ENCODE data around the gene CCM2. TPM values are rescaled to one million over a fixed set of nuclear protein-coding genes. Genes with fewer than 3 reads are reported as not detected.

The CCM2 gene
- total and polyA plus RNA-seq, 10 donors = 67.8 to 108 (median 83.8) TPM

DNA sequence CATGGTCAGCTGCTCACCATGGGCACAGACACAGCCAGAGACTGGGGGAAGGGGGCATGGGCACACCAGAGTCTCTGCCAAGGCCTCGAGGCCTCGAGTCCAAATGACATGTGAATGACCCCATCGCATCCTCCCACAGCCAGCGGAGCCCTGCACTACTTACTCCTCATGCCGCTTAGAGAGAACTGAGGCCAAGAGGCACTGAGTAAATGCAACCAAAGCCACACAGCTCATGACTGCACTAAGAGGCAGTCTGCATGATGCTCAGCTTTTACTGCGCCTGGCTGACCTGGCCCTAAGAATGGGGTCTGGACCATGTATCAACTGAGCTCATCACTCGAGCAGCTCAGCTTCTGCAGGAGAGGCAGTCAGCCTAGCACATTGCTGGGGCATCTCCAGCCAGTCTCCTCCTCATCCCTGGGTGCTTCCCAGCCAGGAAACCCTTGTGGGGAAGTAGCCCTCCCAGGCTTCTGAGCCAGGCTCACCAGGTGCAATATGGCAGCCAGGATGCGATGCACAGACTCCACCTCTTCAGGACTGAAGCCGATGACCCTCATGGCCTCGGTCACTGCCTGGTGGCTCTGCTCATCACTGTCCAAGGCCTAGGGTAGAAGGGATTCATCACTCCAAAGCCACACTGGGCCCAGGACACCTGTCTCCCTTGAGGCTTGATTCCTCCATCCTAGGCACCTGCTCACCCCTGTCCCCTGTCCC is 28.7 kb upstream of the CCM2 start:
- DNase-seq = peak; percentile 70
- intact Hi-C loops (cut with DNase I; ENCODE audit: low total_unique reads) = loop anchor here (10.0 kb wide), 1 partner anchor 53 kb away; no protein-coding TSS in a partner anchor
- Histone ChIP-seq H3K4me3 (no peak overlapping the region), H3K27me3 (replicated peaks in 1 of 7) (no peaks in the 10 kb centered on the region), H3K27ac (peak overlapping the region in 1 of 8 donors; percentile 21), H3K4me1 (peaks cover 0 to 38% (median 13%) of the 10 kb centered on the region in 6 donors), H3K36me3 (peaks cover 0 to 100% (median 64%) of the 10 kb centered on the region in 6 donors), H3K9me3 (no peaks in the 10 kb centered on the region)
- TF ChIP-seq, protein P1, sequence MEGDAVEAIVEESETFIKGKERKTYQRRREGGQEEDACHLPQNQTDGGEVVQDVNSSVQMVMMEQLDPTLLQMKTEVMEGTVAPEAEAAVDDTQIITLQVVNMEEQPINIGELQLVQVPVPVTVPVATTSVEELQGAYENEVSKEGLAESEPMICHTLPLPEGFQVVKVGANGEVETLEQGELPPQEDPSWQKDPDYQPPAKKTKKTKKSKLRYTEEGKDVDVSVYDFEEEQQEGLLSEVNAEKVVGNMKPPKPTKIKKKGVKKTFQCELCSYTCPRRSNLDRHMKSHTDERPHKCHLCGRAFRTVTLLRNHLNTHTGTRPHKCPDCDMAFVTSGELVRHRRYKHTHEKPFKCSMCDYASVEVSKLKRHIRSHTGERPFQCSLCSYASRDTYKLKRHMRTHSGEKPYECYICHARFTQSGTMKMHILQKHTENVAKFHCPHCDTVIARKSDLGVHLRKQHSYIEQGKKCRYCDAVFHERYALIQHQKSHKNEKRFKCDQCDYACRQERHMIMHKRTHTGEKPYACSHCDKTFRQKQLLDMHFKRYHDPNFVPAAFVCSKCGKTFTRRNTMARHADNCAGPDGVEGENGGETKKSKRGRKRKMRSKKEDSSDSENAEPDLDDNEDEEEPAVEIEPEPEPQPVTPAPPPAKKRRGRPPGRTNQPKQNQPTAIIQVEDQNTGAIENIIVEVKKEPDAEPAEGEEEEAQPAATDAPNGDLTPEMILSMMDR (IDR thresholded peaks at IDR 0.05 in 8 of 11, conservative IDR thresholded peaks at IDR 0.05 in 3 of 11) = no peak
- TF ChIP-seq POLR2AphosphoS5 (IDR thresholded peaks at IDR 0.05) = no peak
- TF ChIP-seq POLR2A (IDR thresholded peaks at IDR 0.05) = no peak
- WGBS, 5 donors = 88 to 94% (median 89%) methylated on average over 5 to 10 of the region's 10 CpGs

DNA sequence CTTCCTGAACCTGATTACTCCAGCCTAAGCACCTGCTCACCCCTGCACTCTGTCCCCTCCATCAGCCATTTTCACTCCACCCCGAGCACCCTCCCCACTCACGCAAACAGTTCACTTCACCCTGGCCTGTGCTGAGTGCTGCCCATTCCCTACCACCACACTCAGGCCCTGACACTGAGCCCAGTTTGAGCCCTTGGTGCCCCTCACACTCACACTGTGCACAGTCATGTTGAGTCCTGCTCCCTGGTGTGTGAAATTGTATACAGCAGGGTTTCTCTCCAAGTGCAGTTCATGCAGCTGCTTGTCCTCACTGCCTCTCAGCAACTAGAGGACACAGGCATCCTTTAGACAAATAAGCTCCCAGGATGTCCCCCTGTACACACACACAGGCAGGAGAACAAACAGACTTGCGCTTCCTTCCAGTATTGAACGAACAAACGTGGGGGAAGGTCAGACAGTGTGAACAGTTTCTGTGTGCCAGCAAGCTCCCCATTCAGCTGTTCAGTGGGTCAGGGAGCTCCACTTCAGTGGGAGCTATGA is 28.0 kb upstream of the CCM2 start:
- H3K4me3 ChIP-seq = no peak overlapping the region
- intact Hi-C loops (cut with DNase I; ENCODE audit: low total_unique reads) = loop anchor here (10.0 kb wide), 1 partner anchor 53 kb away; no protein-coding TSS in a partner anchor
- peaks cover 0 to 100% (median 62%) of the 10 kb centered on the region in 6 donors for H3K36me3 ChIP-seq
- no peaks in the 10 kb centered on the region for H3K27me3 ChIP-seq (replicated peaks in 1 of 7)
- WGBS, 5 donors = 76 to 87% (median 80%) methylated on average over 5 of the region's 5 CpGs
- DNase-seq = no peak
- H3K9me3 ChIP-seq = no peaks in the 10 kb centered on the region
- TF ChIP-seq POLR2A (IDR thresholded peaks at IDR 0.05) = no peak
- TF ChIP-seq, protein P1 (IDR thresholded peaks at IDR 0.05 in 8 of 11, conservative IDR thresholded peaks at IDR 0.05 in 3 of 11) = no peak
- no peak for TF ChIP-seq POLR2AphosphoS5 (IDR thresholded peaks at IDR 0.05)
- peak overlapping the region in 1 of 8 donors; percentile 21 for H3K27ac ChIP-seq
- H3K4me1 ChIP-seq = peaks cover 6 to 44% (median 19%) of the 10 kb centered on the region in 6 donors

DNA sequence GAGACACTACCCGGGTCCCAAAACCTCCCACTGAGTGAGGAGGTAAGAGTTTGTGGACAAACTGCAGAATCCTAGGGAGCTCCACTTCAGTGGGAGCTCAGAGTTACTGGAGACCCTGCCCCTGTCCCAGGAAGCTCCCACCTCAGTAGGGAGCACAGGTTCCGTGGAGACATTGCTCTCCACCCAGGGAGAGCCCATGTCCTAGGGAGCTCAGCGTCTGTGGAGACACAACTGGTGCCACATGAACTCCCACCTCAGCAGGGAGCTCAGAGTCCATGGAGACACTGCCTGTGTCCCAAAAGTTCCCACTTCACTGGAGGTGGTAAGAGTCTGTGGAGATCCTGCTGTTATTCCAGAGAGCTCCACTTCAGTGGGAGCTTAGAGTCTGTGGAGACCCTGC is 27.4 kb upstream of the CCM2 start:
- no peak for DNase-seq
- intact Hi-C loops (cut with DNase I; ENCODE audit: low total_unique reads) = loop anchor here (10.0 kb wide), 1 partner anchor 52 kb away; no protein-coding TSS in a partner anchor
- H3K9me3 ChIP-seq = no peaks in the 10 kb centered on the region
- peaks cover 3 to 46% (median 25%) of the 10 kb centered on the region in 6 donors for H3K4me1 ChIP-seq
- 82 to 100% (median 91%) methylated on average over 3 of the region's 3 CpGs for WGBS, 5 donors
- TF ChIP-seq, protein P1 (IDR thresholded peaks at IDR 0.05 in 8 of 11, conservative IDR thresholded peaks at IDR 0.05 in 3 of 11) = no peak
- no peak for TF ChIP-seq POLR2A (IDR thresholded peaks at IDR 0.05)
- no peak for TF ChIP-seq POLR2AphosphoS5 (IDR thresholded peaks at IDR 0.05)
- no peaks in the 10 kb centered on the region for H3K27me3 ChIP-seq (replicated peaks in 1 of 7)
- H3K27ac ChIP-seq = no peak overlapping the region
- peaks cover 0 to 96% (median 56%) of the 10 kb centered on the region in 6 donors for H3K36me3 ChIP-seq
- H3K4me3 ChIP-seq = no peak overlapping the region
